C4-2B (cell line): ENCODE data around the gene UBR4.
"Not testable (repeated sequence)": the region's sequence is repeated elsewhere in the genome, so short reads cannot be mapped to it uniquely, and the experiment has no call there.

Experiments used
- CTCF ChIP-seq: fragments of 450-650 bp; conservative IDR thresholded peaks from 2 replicates; pipeline ENCODE4 v1.5.1; 2017; ENCODE audit warnings: mild to moderate bottlenecking
- ZFX ChIP-seq: fragments of 450-650 bp; IDR thresholded peaks from 2 replicates; pipeline ENCODE4 v1.6.1; 2017

- not testable (repeated sequence) for TF ChIP-seq CTCF, ZFX
These were observed 29.8 kb downstream of the UBR4 start for GRCh38 chr1:19180265-19180657.
